H1 (cell line): ENCODE measurements around the gene ENOPH1. TPM values are rescaled to one million over a fixed set of nuclear protein-coding genes. Genes with fewer than 3 reads are reported as not detected.

Experiments used
- CTCF ChIA-PET: fragments of 300-600 bp; sonication (Branson Sonifier 250); formaldehyde crosslinking; loops from one replicate; lab custom pipeline; 2021; ENCODE audit not compliant: partially characterized antibody; lab: Charles Lee
- POLR2A ChIA-PET: fragments of 300-600 bp; sonication (Branson Sonifier 250); formaldehyde crosslinking; loops from one replicate; lab custom pipeline; 2021; ENCODE audit warnings: inconsistent platforms; ENCODE audit not compliant: partially characterized antibody; lab: Charles Lee
- DNase-seq, 2 experiments: peaks; one replicate each; pipeline versions ENCODE4 v3.0.0 to v3.0.0-alpha.2; 2010 to 2022; ENCODE audit warnings: low spot score in 2 of 2, low read depth in 1 of 2, mixed read lengths in 1 of 2
- FAIRE-seq: peaks from 2 replicates; lab custom pipeline; 2011; peaks lifted over from hg19 to GRCh38; lab: Jason Lieb, UNC
- H2AFZ ChIP-seq: 2 replicates; pipeline ENCODE4 v1.8.1; 2012; ENCODE audit warnings: low read length, inconsistent platforms
- H2AK5ac ChIP-seq: 2 replicates; pipeline ENCODE4 v1.6.1; 2013; ENCODE audit warnings: low read depth, low read length
- H2BK120ac ChIP-seq: replicated peaks from 2 replicates; pipeline ENCODE3; 2013; ENCODE audit warnings: low read depth, low read length, inconsistent platforms
- H2BK12ac ChIP-seq: 2 replicates; pipeline ENCODE4 v1.6.1; 2013; ENCODE audit warnings: low read depth, low read length
- H2BK15ac ChIP-seq: 2 replicates; pipeline ENCODE4 v1.6.1; 2013; ENCODE audit warnings: low read length
- H2BK20ac ChIP-seq: 2 replicates; pipeline ENCODE4 v1.6.1; 2013; ENCODE audit warnings: low read length
- H2BK5ac ChIP-seq: 2 replicates; pipeline ENCODE4 v1.6.1; 2013; ENCODE audit warnings: low read depth, low read length
- H3K14ac ChIP-seq: 2 replicates; pipeline ENCODE4 v1.6.1; 2013; ENCODE audit warnings: inconsistent platforms; ENCODE audit not compliant: insufficient read length
- H3K18ac ChIP-seq: 2 replicates; pipeline ENCODE4 v1.6.1; 2013; ENCODE audit warnings: low read length; ENCODE audit errors: extremely low read depth
- H3K23ac ChIP-seq: 2 replicates; pipeline ENCODE4 v1.6.1; 2013; ENCODE audit warnings: inconsistent platforms; ENCODE audit not compliant: insufficient read length
- H3K23me2 ChIP-seq: 2 replicates; pipeline ENCODE4 v1.6.1; 2013; ENCODE audit warnings: low read depth, low read length
- H3K27ac ChIP-seq: 2 replicates; pipeline ENCODE4 v1.6.1; 2011; ENCODE audit warnings: low read depth, low read length, inconsistent platforms
- H3K27me3 ChIP-seq, 4 experiments: replicated peaks in 1 of 4; 1 replicate in 1 of 4; 2 replicates in 3 of 4; pipeline versions ENCODE4 v1.6.1 to v1.8.1; 2011 to 2013; ENCODE audit warnings: low read length in 3 of 4, mild to moderate bottlenecking in 3 of 4, inconsistent platforms in 2 of 4, mixed read lengths in 2 of 4, moderate library complexity in 1 of 4; ENCODE audit not compliant: control insufficient read depth in 3 of 4, insufficient read depth in 3 of 4; ENCODE audit errors: extremely low read depth in 1 of 4
- H3K36me3 ChIP-seq, 4 experiments: 2 replicates each; pipeline versions ENCODE4 v1.6.1 to v1.8.1; 2011 to 2013; ENCODE audit warnings: mild to moderate bottlenecking in 4 of 4, low read length in 3 of 4, moderate library complexity in 2 of 4, control low read depth in 1 of 4, inconsistent platforms in 1 of 4; ENCODE audit not compliant: insufficient read depth in 4 of 4, control insufficient read depth in 2 of 4
- H3K4ac ChIP-seq: replicated peaks from 2 replicates; pipeline ENCODE3; 2013; ENCODE audit warnings: low read length, low read depth, mixed read lengths, inconsistent platforms; ENCODE audit not compliant: insufficient read length
- H3K4me1 ChIP-seq, 4 experiments: replicated peaks in 1 of 4; 1 replicate in 1 of 4; 2 replicates in 3 of 4; pipeline versions ENCODE4 v1.6.1 to v1.8.1; 2011 to 2013; ENCODE audit warnings: low read length in 3 of 4, inconsistent platforms in 2 of 4, mixed read lengths in 1 of 4; ENCODE audit not compliant: insufficient read depth in 4 of 4, control insufficient read depth in 3 of 4
- H3K4me2 ChIP-seq, 2 experiments: 2 replicates each; pipeline versions ENCODE4 v1.6.1 to v1.8.1; 2011 to 2013; ENCODE audit warnings: low read depth in 2 of 2, low read length in 2 of 2, control low read depth in 1 of 2, inconsistent platforms in 1 of 2, mild to moderate bottlenecking in 1 of 2; ENCODE audit not compliant: insufficient read depth in 1 of 2
- H3K4me3 ChIP-seq, 4 experiments: fragments of 200-600, 300-600 bp in 1 of 4; sonication (generic), shearing (Covaris generic), sonication (Bioruptor Twin) in 1 of 4; 2 replicates each; pipeline versions ENCODE4 v1.5.1 to v1.8.1; 2011 to 2016; ENCODE audit warnings: low read length in 4 of 4, low read depth in 3 of 4, control low read depth in 2 of 4, inconsistent platforms in 2 of 4, mild to moderate bottlenecking in 2 of 4, mixed read lengths in 1 of 4, moderate library complexity in 1 of 4; ENCODE audit not compliant: insufficient read depth in 2 of 4; ENCODE audit errors: extremely low read depth in 1 of 4
- H3K56ac ChIP-seq: replicated peaks from 2 replicates; pipeline ENCODE3; 2013; ENCODE audit warnings: low read depth, mild to moderate bottlenecking, mixed read lengths, low read length, inconsistent platforms; ENCODE audit not compliant: insufficient read length
- H3K79me1 ChIP-seq: 2 replicates; pipeline ENCODE4 v1.6.1; 2013; ENCODE audit warnings: low read depth, low read length, control low read depth
- H3K79me2 ChIP-seq, 2 experiments: 2 replicates each; pipeline versions ENCODE4 v1.6.1 to v1.8.1; 2012 to 2013; ENCODE audit warnings: low read length in 2 of 2, mild to moderate bottlenecking in 2 of 2, inconsistent platforms in 1 of 2; ENCODE audit not compliant: insufficient read depth in 2 of 2, control insufficient read depth in 1 of 2
- H3K9ac ChIP-seq, 4 experiments: replicated peaks in 1 of 4; 1 replicate in 1 of 4; 2 replicates in 3 of 4; pipeline versions ENCODE4 v1.6.1 to v1.8.1; 2011 to 2013; ENCODE audit warnings: low read depth in 3 of 4, low read length in 3 of 4, control low read depth in 2 of 4, mild to moderate bottlenecking in 2 of 4, moderate library complexity in 2 of 4, inconsistent platforms in 1 of 4; ENCODE audit errors: extremely low read depth in 1 of 4
- H3K9me3 ChIP-seq, 2 experiments: 2 replicates each; pipeline versions ENCODE4 v1.6.1 to v1.8.1; 2012 to 2013; ENCODE audit warnings: mild to moderate bottlenecking in 2 of 2, moderate library complexity in 2 of 2, control low read depth in 1 of 2, inconsistent platforms in 1 of 2, low read depth in 1 of 2, low read length in 1 of 2, mixed read lengths in 1 of 2; ENCODE audit not compliant: insufficient read depth in 2 of 2
- H4K20me1 ChIP-seq, 2 experiments: replicated peaks in 1 of 2; 2 replicates each; pipeline versions ENCODE3 to v1.8.1; 2011 to 2013; ENCODE audit warnings: inconsistent platforms in 2 of 2, low read length in 2 of 2, mild to moderate bottlenecking in 1 of 2; ENCODE audit not compliant: insufficient read depth in 2 of 2, control insufficient read depth in 1 of 2
- H4K5ac ChIP-seq: 2 replicates; pipeline ENCODE4 v1.6.1; 2013; ENCODE audit warnings: low read length, low read depth, mixed read lengths, inconsistent platforms; ENCODE audit not compliant: insufficient read length
- H4K8ac ChIP-seq: 2 replicates; pipeline ENCODE4 v1.8.0; 2013; ENCODE audit warnings: mild to moderate bottlenecking, moderate library complexity, low read length, inconsistent platforms; ENCODE audit not compliant: insufficient read depth; ENCODE audit errors: extremely low read depth
- H4K91ac ChIP-seq: replicated peaks from 2 replicates; pipeline ENCODE3; 2013; ENCODE audit warnings: low read length, mixed read lengths, inconsistent platforms; ENCODE audit not compliant: insufficient read length
- CHD2 ChIP-seq: IDR thresholded peaks from 2 replicates; pipeline ENCODE4 v1.6.1; 2012; ENCODE audit warnings: low read length, improper control_type of control experiment
- JUND ChIP-seq: IDR thresholded peaks from 2 replicates; pipeline ENCODE4 v1.6.1; 2011; ENCODE audit warnings: mild to moderate bottlenecking, improper control_type of control experiment, low read length
- POU5F1 ChIP-seq: IDR thresholded peaks from 2 replicates; pipeline ENCODE4 v1.6.1; 2011; ENCODE audit warnings: low read depth, mild to moderate bottlenecking, low read length, moderate library complexity
- SP4 ChIP-seq: IDR thresholded peaks from 2 replicates; pipeline ENCODE4 v1.6.1; 2012; ENCODE audit warnings: low read length, inconsistent platforms
- SUZ12 ChIP-seq: fragments of 200-600 bp; sonication (generic); IDR thresholded peaks from 2 replicates; pipeline ENCODE4 v1.6.1; 2012; ENCODE audit warnings: mild to moderate bottlenecking, inconsistent platforms, low read length, moderate library complexity, mixed read lengths
- WGBS, 2 experiments: shearing (Covaris generic) in 1 of 2; methylation state at CpG; one replicate each; pipeline versions ENCODE4 v1.1.6 to v1.1.7; 2013 to 2015; ENCODE audit warnings: low lambda C conversion rate in 2 of 2, mixed read lengths in 2 of 2, inconsistent platforms in 1 of 2, low coverage in 1 of 2, missing lambda C conversion rate in 1 of 2; ENCODE audit not compliant: insufficient replicate concordance in 2 of 2, insufficient coverage in 1 of 2, insufficient read length in 1 of 2; ENCODE audit errors: extremely low coverage in 1 of 2, missing lambda C conversion rate in 1 of 2; 5-methylcytosine and 5-hydroxymethylcytosine counted together
- polyA plus RNA-seq, 7 experiments: library from polyadenylated mRNA; depleted of rRNA in 3 of 7; stranded (reverse) in 5 of 7; unstranded in 2 of 7; fragments of >200 nt in 5 of 7; fragments of 200-250 nt in 2 of 7; gene quantifications; 1 replicate in 5 of 7; 2 replicates in 1 of 7; 4 replicates in 1 of 7; pipeline versions ENCODE4 v1.2.1 to v1.2.3, GENCODE V29; 2011 to 2013; ENCODE audit warnings: missing spikeins in 2 of 7, mixed read lengths in 2 of 7
- total RNA-seq: library from RNA; stranded (reverse); fragmentation: NEBNext Ultra II Directional; extraction: Animal tissue kit (Norgen Biotek cat#: 25700); gene quantifications from 2 replicates; pipeline ENCODE4 v1.2.1, GENCODE V29; 2021

Gene ENOPH1
- total and polyA plus RNA-seq, 2 of the 8 experiments (the other 6 are each of a cell fraction or from before 2014, with no cell fraction given), result 25.1 to 89.3 TPM

DNA sequence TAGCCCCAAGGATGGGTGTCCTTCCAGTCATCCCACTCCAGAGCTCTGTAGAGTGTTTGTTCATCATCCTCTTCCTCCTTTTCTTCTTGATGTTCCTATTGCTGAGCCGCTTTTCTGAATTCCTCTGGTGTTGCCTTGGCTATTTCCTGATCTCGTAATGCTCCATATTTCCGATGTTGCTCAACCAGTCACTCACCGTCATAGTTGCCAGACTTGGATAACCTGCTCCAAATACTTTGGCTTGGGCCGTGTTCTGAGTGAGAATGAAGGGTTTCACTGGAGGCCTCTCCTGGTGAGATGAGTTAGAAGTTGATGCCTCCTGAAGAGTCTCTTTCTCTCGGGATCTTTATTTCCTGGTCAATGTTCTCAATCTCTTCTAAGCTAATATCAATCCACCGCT is 28.8 kb upstream of the ENOPH1 start:
- H4K5ac ChIP-seq, result no peak overlapping the region
- no peak overlapping the region for H2BK12ac ChIP-seq
- H2AFZ ChIP-seq, result no peak overlapping the region
- H3K4ac ChIP-seq, result no peak overlapping the region
- CTCF ChIA-PET, result interaction anchor here (0.6 kb wide), 1 partner anchor 336 kb away, joined by 4 read pairs; no protein-coding TSS in a partner anchor
- H2BK15ac ChIP-seq, result no peak overlapping the region
- H3K79me2 ChIP-seq, result no peaks in the 10 kb centered on the region
- H2BK120ac ChIP-seq, result no peak overlapping the region
- 90% methylated on average over 7 of the region's 7 CpGs; no CpG with 5 or more reads in 1 of the 2 experiments for WGBS, 2 experiments
- H3K9ac ChIP-seq, result no peak overlapping the region
- H3K23me2 ChIP-seq, result no peaks in the 10 kb centered on the region
- H4K91ac ChIP-seq, result no peak overlapping the region
- H2BK20ac ChIP-seq, result no peak overlapping the region
- H3K27me3 ChIP-seq, result no peaks in the 10 kb centered on the region
- no peaks in the 10 kb centered on the region for H3K36me3 ChIP-seq
- H4K8ac ChIP-seq, result no peak overlapping the region
- FAIRE-seq (no peak), DNase-seq (no peak)
- H3K4me1 ChIP-seq, result no peaks in the 10 kb centered on the region
- POLR2A ChIA-PET, result interaction anchor here (0.7 to 2.5 kb wide), 5 partner anchors 21 to 36 kb away, joined by 3 to 9 read pairs (median 7); no protein-coding TSS in a partner anchor
- H3K9me3 ChIP-seq, result no peaks in the 10 kb centered on the region
- no peak overlapping the region for H3K56ac ChIP-seq
- H2BK5ac ChIP-seq, result no peak overlapping the region
- no peak overlapping the region for H3K18ac ChIP-seq
- no peak overlapping the region for H2AK5ac ChIP-seq
- no peak overlapping the region for H3K27ac ChIP-seq
- H3K4me3 ChIP-seq, result no peak overlapping the region
- H3K14ac ChIP-seq, result no peak overlapping the region
- H3K23ac ChIP-seq, result no peak overlapping the region
- H3K79me1 ChIP-seq, result no peaks in the 10 kb centered on the region
- no peak overlapping the region for H3K4me2 ChIP-seq
- no peaks in the 10 kb centered on the region for H4K20me1 ChIP-seq
- no peak for TF ChIP-seq POU5F1
- TF ChIP-seq CHD2, result no peak
- no peak for TF ChIP-seq JUND
- no peak for TF ChIP-seq SP4
- TF ChIP-seq SUZ12, result no peak
